Psoas muscle (tissue), 8 donors: Measurements from ENCODE around the gene PRICKLE4. TPM values are rescaled to one million over a fixed set of nuclear protein-coding genes. Genes with fewer than 3 reads are reported as not detected.

Source experiments
- ATAC-seq, 4 donors: fragments of 200-7000 bp; cut with Tn5 transposase; one replicate each; pipeline ENCODE4 v1.9.1; 2020; ENCODE audit warnings: moderate library complexity in 3 of 4, mild to moderate bottlenecking in 2 of 4
- DNase-seq, 2 donors: peaks; one replicate each; pipeline ENCODE4 v3.0.0-alpha.2; 2020
- H3K27ac ChIP-seq: fragments of 200-600 bp; one replicate; pipeline ENCODE4 v1.8.0; 2022
- H3K27me3 ChIP-seq, 3 donors: fragments of 200-600 bp in 1 of 3; one replicate each; pipeline versions ENCODE4 v1.6.1 to v1.8.0; 2013 to 2022; ENCODE audit warnings: low read length in 2 of 3, mild to moderate bottlenecking in 2 of 3, moderate library complexity in 1 of 3; ENCODE audit not compliant: insufficient read depth in 3 of 3
- H3K36me3 ChIP-seq, 2 donors: fragments of 200-600 bp in 1 of 2; one replicate each; pipeline versions ENCODE4 v1.6.1 to v1.8.0; 2013 to 2022; ENCODE audit warnings: low read depth in 1 of 2, mild to moderate bottlenecking in 1 of 2, moderate library complexity in 1 of 2; ENCODE audit not compliant: insufficient read depth in 1 of 2
- H3K4me1 ChIP-seq: fragments of 200-600 bp; one replicate; pipeline ENCODE4 v1.8.0; 2022
- H3K4me3 ChIP-seq: fragments of 200-600 bp; one replicate; pipeline ENCODE4 v1.8.0; 2022; ENCODE audit warnings: mild to moderate bottlenecking
- H3K9me3 ChIP-seq: fragments of 200-600 bp; one replicate; pipeline ENCODE4 v1.8.0; 2022
- WGBS, 3 donors: extraction: QIAGEN DNeasy Blood & Tissue Kit; methylation state at CpG; one replicate each; pipeline versions ENCODE4 v1.1.6 to v1.1.7; 2013; 5-methylcytosine and 5-hydroxymethylcytosine counted together
- intact Hi-C, 2 donors: fragments of 100-400 bp; cut with DNase I; formaldehyde crosslinking; loops; one replicate each; pipeline versions ENCODE4 v1.11.0 to v1.14.2; 2022
- long read RNA-seq, 2 donors: library from polyadenylated mRNA; unstranded; transcript quantifications; one replicate each; pipeline ENCODE4 v2.0.0, GENCODE V29; 2021
- polyA plus RNA-seq, 3 donors: library from polyadenylated mRNA; stranded (reverse); fragments of 200-250 nt; gene quantifications; one replicate each; pipeline ENCODE4 v1.2.3, GENCODE V29; 2013
- total RNA-seq, 4 donors: library from RNA; stranded (reverse); fragmentation: NEBNext Ultra II Directional in 2 of 4; extraction: Animal tissue kit (Norgen Biotek cat#: 25700) in 2 of 4; gene quantifications; one replicate each; pipeline versions ENCODE4 v1.2.1 to v1.2.4, GENCODE V29; 2021 to 2023
- TF ChIP-seq, protein P1 (sequence below): fragments of 200-600 bp; IDR thresholded peaks from one replicate; pipeline ENCODE4 v1.8.0; 2022; ENCODE audit warnings: antibody characterized with exemption
- donor health status: healthy with polysubstance abuse.
- donor health status: DM: no; HTN: no; CAD: no; lungs with moderate emphysema.
- donor health status: Bipolar disorder and iron deficiency.
- donor health status: healthy.
- donor health status: DM: yes; HTN: yes; CAD: no.
- donor health status: DM: no; HTN: no; CAD: no.
- donor health status: DM: no; HTN: no; CAD: no.
- donor health status: DM: yes; HTN: yes; CAD: no.

PRICKLE4 gene
- total RNA-seq (under 1 TPM in 3 of 4 donors, not detected in 1; 0.46 to 0.92 (median 0.80) TPM), polyA plus RNA-seq (under 1 TPM in 2 of 3 donors, not detected in 1; 0.49 to 0.70 TPM)
- long read RNA-seq, donor 1: 0 reads
- long read RNA-seq, donor 2: 0 reads

- Histone ChIP-seq H3K36me3 (peaks cover 0 to 9% of the 10 kb centered on the region in 2 donors), H3K27ac (peak within 1 kb of the TSS; percentile 75), H3K9me3 (no peaks in the 10 kb centered on the region), H3K4me3 (peak within 1 kb of the TSS; percentile 91), H3K4me1 (peaks cover 13% of the 10 kb centered on the region), H3K27me3 (no peaks in the 10 kb centered on the region)
- peak; percentile 9 to 60 (median 24) for ATAC-seq
- TF ChIP-seq, protein P1, sequence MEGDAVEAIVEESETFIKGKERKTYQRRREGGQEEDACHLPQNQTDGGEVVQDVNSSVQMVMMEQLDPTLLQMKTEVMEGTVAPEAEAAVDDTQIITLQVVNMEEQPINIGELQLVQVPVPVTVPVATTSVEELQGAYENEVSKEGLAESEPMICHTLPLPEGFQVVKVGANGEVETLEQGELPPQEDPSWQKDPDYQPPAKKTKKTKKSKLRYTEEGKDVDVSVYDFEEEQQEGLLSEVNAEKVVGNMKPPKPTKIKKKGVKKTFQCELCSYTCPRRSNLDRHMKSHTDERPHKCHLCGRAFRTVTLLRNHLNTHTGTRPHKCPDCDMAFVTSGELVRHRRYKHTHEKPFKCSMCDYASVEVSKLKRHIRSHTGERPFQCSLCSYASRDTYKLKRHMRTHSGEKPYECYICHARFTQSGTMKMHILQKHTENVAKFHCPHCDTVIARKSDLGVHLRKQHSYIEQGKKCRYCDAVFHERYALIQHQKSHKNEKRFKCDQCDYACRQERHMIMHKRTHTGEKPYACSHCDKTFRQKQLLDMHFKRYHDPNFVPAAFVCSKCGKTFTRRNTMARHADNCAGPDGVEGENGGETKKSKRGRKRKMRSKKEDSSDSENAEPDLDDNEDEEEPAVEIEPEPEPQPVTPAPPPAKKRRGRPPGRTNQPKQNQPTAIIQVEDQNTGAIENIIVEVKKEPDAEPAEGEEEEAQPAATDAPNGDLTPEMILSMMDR: no peak
- 1% methylated on average over 28 to 36 of the region's 36 CpGs for WGBS, 3 donors
- intact Hi-C loops: loop anchor here (1.0 to 10.0 kb wide), 3 partner anchors 114 to 264 kb away; partner anchors contain the start of gene USP49 (in 1 of the 2)
- peak; percentile 47 to 66 for DNase-seq
Measured at GRCh38 chr6:41780551-41781365, at the start of gene PRICKLE4. Gene PRICKLE4 (plus strand): TSS chr6:41780782. CDS start chr6:41783474, 2,692 bp downstream.

GRCh38 chr6:41731561-41732086, 49.0 kb upstream of the PRICKLE4 start:
- Histone ChIP-seq H3K27me3 (no peaks in the 10 kb centered on the region), H3K36me3 (peaks cover 0 to 6% of the 10 kb centered on the region in 2 donors), H3K9me3 (no peaks in the 10 kb centered on the region), H3K27ac (peak overlapping the region; percentile 96), H3K4me3 (peak overlapping the region; percentile 88), H3K4me1 (peaks cover 68% of the 10 kb centered on the region)
- 66 to 86% (median 69%) methylated on average over 7 of the region's 7 CpGs for WGBS, 3 donors
- ATAC-seq: no peak
- peak in 1 of 2 donors; percentile 12 for DNase-seq
- intact Hi-C loops: loop anchor here in 1 of 2 donors (2.0 kb wide), 1 partner anchor 25 kb away; no protein-coding TSS in a partner anchor
- TF ChIP-seq, protein P1: no peak

- no peaks in the 10 kb centered on the region for H3K27me3 ChIP-seq
- intact Hi-C loops: no loop called here
- TF ChIP-seq, protein P1: no peak
- H3K36me3 ChIP-seq: peaks cover 0 to 6% of the 10 kb centered on the region in 2 donors
- H3K4me1 ChIP-seq: peaks cover 62% of the 10 kb centered on the region
- peak overlapping the region; percentile 96 for H3K27ac ChIP-seq
- ATAC-seq: no peak
- H3K4me3 ChIP-seq: peak overlapping the region; percentile 88
- DNase-seq: no peak
- no peaks in the 10 kb centered on the region for H3K9me3 ChIP-seq
Measured at GRCh38 chr6:41732149-41732548, 48.4 kb upstream of the PRICKLE4 start.

DNA sequence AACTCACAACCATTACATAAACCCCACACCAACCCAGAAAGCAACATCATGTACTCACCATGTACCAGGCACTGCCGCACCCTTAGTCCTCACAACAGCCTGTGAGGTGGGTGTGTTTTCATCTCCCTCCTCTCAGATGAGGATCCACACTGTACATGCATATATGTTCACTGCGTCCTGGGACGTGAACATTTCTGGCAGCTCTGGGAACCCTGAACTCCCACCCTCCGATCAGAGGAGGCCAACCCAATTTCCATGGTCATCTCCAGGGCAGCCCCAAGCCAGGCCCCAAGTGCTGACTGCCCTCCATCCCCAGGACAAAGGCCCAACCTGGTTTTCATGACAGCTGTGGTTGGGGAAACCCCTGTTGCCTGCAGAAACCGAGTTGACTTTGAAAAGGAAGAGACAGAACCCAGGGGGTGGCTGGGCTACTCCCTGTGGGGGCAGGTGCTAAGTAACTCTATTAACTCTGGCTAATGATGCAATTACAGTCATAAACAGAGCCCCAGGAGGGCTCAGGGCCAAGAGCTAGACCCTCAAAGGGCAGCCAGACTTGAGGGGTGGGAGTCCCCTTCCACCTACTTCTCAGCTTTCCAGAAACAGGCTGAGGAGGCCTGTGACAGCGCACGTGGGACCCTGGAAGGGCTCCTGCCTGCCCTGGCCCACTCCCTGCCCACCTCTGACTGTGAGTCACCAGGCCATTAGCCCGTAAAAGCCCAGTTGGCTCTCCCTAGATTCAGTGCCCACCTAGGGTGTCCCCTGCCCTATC, 47.8 kb upstream of the PRICKLE4 start:
- peak in 3 of 4 donors; percentile 32 to 44 (median 39) for ATAC-seq
- intact Hi-C loops: no loop called here
- H3K27ac ChIP-seq: peak overlapping the region; percentile 96
- TF ChIP-seq, protein P1: no peak
- DNase-seq: peak in 1 of 2 donors; percentile 77
- 31 to 62% (median 41%) methylated on average over 8 of the region's 8 CpGs for WGBS, 3 donors
- H3K4me1 ChIP-seq: peaks cover 56% of the 10 kb centered on the region
- H3K27me3 ChIP-seq: no peaks in the 10 kb centered on the region
- no peaks in the 10 kb centered on the region for H3K9me3 ChIP-seq
- H3K36me3 ChIP-seq: peaks cover 0 to 6% of the 10 kb centered on the region in 2 donors
- peak overlapping the region; percentile 88 for H3K4me3 ChIP-seq
